CD4-positive, alpha-beta T cell treated with Interferon alpha-2 for 1 hour (primary cell): ENCODE measurements around the gene ITGAV.
"Not testable (repeated sequence)": the region's sequence is repeated elsewhere in the genome, so short reads cannot be mapped to it uniquely, and the experiment has no call there.

Experiments
- DNase-seq, 2 donors: peaks; one replicate each; pipeline ENCODE4 v3.0.0-alpha.2; 2020 to 2022

ITGAV gene

GRCh38 chr2:186589612-186590349 is at the start of gene ITGAV:
Gene ITGAV (plus strand): TSS chr2:186590056. CDS start chr2:186590339, 283 bp downstream.
- peak; percentile 80 to 84 for DNase-seq

DNA sequence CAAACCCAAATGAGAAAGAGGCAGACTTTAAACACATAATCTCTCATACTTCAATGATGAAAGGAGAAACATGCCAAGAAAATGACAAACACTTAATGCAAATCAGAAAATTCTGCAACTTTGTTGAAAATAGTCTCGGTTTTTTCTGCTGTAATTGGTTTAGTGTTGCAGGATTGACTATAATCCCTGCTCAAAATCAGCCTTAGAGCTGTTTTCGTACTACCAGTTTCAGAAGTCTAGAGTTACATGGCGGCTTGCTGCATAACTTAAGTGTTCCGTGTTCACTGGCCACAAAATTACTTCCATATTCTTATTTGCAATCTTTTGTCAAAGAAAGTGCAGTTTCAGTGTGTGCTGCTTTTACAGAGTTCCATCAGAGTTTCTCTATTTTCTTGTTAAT is 48.9 kb upstream of the ITGAV start:
- DNase-seq: no peak

DNA sequence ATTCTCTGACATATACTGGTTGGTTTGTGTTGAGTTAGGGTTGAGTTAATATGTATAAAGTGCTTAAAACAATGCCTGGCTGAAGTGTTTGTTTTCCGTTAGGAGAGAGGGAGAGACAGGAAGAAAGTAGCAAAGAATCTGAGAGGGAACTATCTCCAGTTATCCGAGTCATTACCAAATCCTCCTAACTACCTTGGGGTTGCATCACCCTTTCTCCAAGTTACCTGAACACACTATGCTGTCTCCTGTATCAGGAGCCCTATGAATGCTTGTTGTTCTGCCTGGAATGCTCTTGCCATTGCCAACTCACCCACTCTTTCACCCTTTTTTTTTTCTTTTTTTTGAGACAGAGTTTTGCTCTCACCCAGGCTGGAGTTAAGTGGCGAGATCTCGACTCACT is 47.9 kb upstream of the ITGAV start:
- no peak for DNase-seq

DNA sequence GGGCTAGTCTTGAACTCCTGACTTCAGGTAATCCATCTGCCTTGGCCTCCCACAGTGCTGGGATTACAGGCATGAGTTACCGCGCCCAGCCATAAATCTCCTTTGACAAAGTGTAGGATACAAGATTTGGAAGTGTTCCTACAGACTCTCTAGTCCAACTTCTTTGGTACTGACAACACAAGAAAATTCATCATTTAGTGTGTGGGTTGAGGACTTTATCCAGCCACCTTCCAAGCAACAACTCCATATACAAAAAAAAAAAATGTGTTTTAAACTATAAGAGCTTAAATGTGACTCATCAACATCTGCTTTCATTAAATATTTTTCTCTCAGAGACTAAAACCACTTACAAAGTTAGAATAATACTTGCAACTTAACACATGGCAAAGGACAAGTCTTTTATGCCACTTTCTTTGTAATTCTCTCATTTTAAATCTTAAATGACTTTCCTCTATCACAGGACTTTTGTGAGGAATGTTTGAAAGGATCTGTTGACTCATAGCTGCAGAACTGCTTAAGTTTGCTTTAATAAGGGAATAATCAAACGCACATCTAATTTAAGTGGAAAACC is 46.2 kb upstream of the ITGAV start:
- DNase-seq: no peak

DNA sequence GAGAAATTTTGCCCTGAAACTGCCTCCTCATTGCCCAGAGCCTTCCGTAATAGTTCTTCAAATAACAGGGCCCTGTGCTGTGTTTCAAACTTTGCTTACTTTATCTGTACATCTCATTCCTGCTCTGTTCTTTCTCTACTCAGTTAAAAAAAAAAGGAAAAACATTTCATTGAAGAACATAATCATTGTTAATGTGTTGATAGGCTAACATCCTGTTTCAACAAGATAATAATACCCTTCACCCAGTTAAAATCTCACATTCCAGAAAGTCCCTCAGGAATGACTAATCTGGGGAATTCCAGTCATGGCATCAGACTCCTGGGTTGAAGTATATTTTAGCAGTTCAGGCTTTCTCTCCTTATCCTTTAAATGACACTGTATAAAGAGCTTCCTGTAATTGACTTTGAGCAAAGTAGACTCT is 45.6 kb upstream of the ITGAV start:
- no peak for DNase-seq

- no peak for DNase-seq
Observed at GRCh38 chr2:186546846-186547245, 43.0 kb upstream of the ITGAV start.

DNA sequence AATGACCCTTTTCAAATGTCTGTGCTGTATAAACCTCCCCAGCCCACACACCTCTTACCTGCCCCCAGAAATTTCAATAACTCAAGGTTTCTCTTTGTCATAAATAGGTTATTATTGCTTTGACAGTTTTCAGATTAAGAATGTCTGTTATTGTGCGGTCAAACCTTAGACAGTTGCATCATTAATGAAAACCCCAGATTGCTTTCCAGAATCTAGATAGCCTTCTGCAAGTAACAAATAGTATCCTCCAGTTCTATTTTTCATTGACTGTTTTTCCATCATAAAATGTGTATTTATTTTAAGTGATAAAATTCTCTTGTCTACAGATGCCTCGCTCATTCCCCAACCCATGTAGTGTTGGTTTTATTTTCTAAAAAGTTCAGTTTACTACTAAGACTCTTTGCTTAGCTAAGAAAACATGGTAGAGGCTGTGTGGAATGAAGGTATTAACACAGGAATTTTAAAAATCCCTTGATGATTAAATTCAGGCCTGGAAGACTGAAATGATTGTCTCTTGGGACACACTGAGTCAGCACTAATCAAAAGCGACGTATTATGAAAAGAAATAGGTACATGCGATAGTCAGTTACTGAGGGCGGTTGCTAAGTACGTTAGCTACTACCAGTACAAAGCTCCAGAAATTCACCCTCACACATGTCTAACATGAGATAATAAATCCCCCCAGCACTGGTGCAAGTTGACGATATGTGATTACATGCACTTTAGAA is 38.4 kb upstream of the ITGAV start:
- DNase-seq: no peak

DNA sequence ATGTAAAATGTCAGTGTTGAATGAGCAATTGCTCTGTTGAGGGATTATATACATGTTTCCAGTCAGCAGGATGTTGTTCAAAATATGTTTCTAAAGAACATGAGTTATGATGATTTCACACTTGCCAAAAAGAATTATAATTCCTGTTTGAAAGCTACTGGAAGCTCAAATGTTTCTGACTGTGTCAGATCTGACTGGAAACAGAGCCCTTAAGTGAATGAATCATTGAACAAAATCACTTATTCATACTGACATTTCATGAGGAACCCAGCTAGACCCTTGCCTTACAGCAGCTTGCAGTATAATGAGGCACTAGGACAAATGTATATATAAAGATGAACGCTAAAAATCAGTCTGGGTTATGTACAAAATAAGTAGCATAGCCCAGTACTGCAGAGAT is 35.4 kb upstream of the ITGAV start:
- DNase-seq: no peak

DNA sequence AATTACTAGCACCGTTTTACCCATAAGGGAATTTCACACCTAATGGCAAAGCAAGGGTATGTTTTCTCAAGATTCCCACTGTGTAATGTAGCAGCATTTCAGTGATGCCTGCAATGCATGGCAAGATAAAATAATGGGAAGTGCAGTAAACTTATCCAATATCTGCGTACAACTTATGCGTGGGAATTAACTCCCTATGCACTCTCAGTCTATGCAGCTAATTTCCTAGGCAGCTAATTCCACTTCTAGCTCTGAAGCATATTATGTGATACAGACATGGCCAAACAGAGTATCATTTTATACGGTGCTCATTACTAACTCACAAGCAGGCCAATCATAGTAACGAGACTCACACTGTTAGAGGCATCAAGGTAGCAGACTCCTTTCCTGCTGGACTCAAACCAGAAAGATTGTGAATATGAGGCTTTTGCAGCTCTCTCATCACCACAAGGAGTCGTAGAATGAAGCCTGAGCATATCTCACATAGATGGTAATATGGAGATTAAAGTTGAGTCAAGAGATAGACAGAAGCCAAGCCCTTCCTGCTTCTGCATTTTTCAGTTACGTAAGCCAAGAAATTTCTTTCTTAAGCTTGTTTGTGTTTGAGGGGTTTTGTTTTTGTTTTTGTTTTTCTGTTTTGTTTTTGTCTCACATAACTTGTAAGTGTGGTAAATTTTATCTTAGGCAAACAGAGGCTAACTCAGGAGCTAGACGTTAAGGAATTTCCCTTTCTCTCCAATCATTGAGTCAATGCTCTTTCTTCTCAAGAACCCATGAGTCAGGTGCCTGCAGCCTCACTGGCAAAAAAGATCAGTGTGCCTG is 34.8 kb upstream of the ITGAV start:
- no peak for DNase-seq

GRCh38 chr2:186558512-186559276 is 31.2 kb upstream of the ITGAV start:
- DNase-seq: no peak

GRCh38 chr2:186559370-186559769 is 30.5 kb upstream of the ITGAV start:
- no peak for DNase-seq

DNA sequence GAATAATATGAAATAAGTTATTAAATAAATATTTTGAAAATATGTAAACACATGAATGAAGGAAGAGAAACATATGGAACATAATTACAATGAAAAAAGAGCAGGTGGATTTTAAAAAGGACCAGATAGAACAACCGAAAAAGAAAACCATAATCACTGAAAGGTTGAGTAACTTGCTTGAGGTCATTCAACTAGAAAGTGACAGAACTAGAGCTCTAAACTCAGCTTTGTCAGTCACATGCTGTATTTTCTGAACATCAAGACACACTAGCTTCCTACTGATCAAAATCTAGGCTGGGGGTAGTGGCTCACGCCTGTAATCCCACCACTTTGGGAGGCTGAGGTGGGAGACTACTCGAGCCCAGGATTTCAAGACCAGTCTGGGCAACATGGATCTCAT is 30.0 kb upstream of the ITGAV start:
- no peak for DNase-seq

- DNase-seq: no peak
Observed at GRCh38 chr2:186560254-186560653, 29.6 kb upstream of the ITGAV start.

DNA sequence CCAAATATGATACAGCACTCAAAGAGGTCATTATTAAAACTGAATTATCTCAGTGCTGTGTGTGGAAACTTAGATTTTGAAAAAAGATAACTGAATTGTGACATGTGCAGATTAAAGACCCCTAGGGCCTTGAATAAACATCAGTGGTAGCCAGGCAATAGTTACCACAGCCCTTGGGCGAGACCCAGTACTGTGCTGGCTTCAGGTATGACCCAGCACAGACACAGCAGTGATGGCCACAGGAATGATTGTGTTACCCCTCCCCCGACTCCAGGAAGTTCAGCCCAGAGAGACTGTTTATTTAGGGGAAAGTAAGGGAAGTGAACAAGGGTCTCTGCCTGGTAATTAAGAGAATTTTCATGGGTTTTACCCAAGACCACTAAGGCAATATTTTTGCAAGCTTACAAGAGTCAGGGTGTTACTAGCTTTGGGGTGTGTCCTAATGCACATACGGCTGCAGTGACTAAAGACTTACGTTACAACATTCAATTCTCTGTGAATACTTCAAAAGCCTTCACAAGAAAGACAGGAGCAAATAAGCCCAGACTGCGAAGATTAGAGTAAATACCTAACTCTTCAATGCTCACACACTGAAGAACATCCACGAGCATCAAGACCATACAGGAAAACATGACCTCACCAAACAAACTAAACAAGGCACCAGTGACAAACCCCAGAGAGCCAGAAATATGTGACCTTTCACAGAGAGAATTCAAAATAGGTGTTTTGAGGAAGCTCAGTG is 28.2 kb upstream of the ITGAV start:
- no peak for DNase-seq

DNA sequence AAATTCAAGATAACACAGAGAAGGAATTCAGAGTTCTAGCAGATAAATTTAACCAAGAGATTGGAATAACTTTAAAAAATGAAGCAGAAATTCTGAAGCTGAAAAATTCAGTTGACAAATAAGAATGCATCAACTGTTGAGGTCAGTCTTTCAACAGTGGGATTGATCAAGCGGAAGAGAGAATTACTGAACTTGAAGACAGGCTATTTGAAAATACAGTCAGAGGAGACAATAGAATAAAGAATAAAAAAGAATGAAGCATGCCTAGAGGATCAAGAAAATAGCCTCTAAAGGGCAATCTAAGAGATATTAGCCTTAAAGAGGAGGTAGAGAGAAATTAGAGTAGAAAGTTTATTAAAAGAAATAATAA is 27.7 kb upstream of the ITGAV start:
- DNase-seq: no peak

- DNase-seq: not testable (repeated sequence)
Observed at GRCh38 chr2:186568600-186568999, 21.3 kb upstream of the ITGAV start.

DNA sequence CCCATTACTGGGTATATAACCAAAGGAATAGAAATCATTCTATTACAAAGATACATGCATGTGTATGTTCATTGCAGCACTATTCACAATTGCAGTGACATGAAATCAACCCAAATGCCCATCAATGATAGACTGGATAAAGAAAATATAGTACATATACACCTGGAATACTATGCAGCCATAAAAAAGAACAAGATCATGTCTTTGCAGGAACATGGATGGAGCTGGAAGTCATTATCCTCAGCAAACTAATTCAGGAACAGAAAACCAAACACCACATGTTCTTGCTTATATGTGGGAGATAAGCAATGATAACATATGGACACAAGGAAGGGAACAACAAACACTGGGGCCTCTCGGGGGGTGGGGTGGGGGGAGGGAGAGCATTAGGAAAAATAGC is 20.7 kb upstream of the ITGAV start:
- DNase-seq: not testable (repeated sequence)

GRCh38 chr2:186569897-186570296 is 20.0 kb upstream of the ITGAV start:
- no peak for DNase-seq

- DNase-seq: no peak
Observed at GRCh38 chr2:186570604-186571003, 19.3 kb upstream of the ITGAV start.

- no peak for DNase-seq
Observed at GRCh38 chr2:186572705-186573104, 17.2 kb upstream of the ITGAV start.

GRCh38 chr2:186573531-186573930 is 16.3 kb upstream of the ITGAV start:
- DNase-seq: no peak

GRCh38 chr2:186575302-186575701 is 14.6 kb upstream of the ITGAV start:
- DNase-seq: peak in 1 of 2 donors; percentile 46
